Kidney (tissue), 14 donors: ENCODE measurements around the gene PLAC1. TPM values are rescaled to one million over a fixed set of nuclear protein-coding genes. Genes with fewer than 3 reads are reported as not detected.

Experiments used
- DNase-seq, 5 donors: peaks; one replicate each; pipeline ENCODE4 v3.0.0-alpha.2; 2013 to 2020
- FAIRE-seq: peaks from 2 replicates; lab custom pipeline; 2012; peaks lifted over from hg19 to GRCh38; lab: Jason Lieb, UNC
- H3K27ac ChIP-seq, 2 donors: one replicate each; pipeline ENCODE4 v1.7.0; 2013; ENCODE audit warnings: low read depth in 2 of 2, low read length in 2 of 2, inconsistent platforms in 1 of 2
- H3K27me3 ChIP-seq: one replicate; pipeline ENCODE4 v1.7.1; 2013; ENCODE audit warnings: low read length, inconsistent platforms; ENCODE audit not compliant: control insufficient read depth, insufficient read depth
- H3K36me3 ChIP-seq, 3 donors: one replicate each; pipeline versions ENCODE4 v1.7.0 to v1.7.1; 2013; ENCODE audit warnings: low read length in 3 of 3, control low read depth in 1 of 3, inconsistent platforms in 1 of 3; ENCODE audit not compliant: insufficient read depth in 3 of 3, control insufficient read depth in 2 of 3
- H3K4me1 ChIP-seq, 3 donors: one replicate each; pipeline versions ENCODE4 v1.7.0 to v1.7.1; 2013; ENCODE audit warnings: low read length in 3 of 3, inconsistent platforms in 1 of 3, low read depth in 1 of 3; ENCODE audit not compliant: control insufficient read depth in 2 of 3, insufficient read depth in 2 of 3
- H3K4me3 ChIP-seq, 3 donors: one replicate each; pipeline versions ENCODE4 v1.7.0 to v1.8.1; 2013; ENCODE audit warnings: low read length in 3 of 3, control low read depth in 1 of 3, inconsistent platforms in 1 of 3
- H3K9ac ChIP-seq, 3 donors: one replicate each; pipeline versions ENCODE4 v1.7.0 to v1.7.1; 2013; ENCODE audit warnings: low read length in 3 of 3, control low read depth in 1 of 3, inconsistent platforms in 1 of 3
- H3K9me3 ChIP-seq, 3 donors: one replicate each; pipeline versions ENCODE4 v1.7.0 to v1.7.1; 2013; ENCODE audit warnings: low read length in 3 of 3, control low read depth in 1 of 3, inconsistent platforms in 1 of 3; ENCODE audit not compliant: control insufficient read depth in 2 of 3, insufficient read depth in 1 of 3
- intact Hi-C: fragments of 100-400 bp; cut with DNase I; formaldehyde crosslinking; loops from one replicate; pipeline ENCODE4 v1.11.1; 2022
- polyA plus RNA-seq: library from polyadenylated mRNA; stranded (reverse); fragments of 350-450 nt; fragmentation: Illumina TruSeq; extraction: RNeasy Lipid Tissue Mini Kit (QIAGEN cat#74804); gene quantifications from one replicate; pipeline ENCODE4 v1.2.3, GENCODE V29; 2014; ENCODE audit warnings: low read depth, low replicate concordance; ENCODE audit not compliant: insufficient read depth
- total RNA-seq: library from RNA; stranded (reverse); fragmentation: NEBNext Ultra II Directional; extraction: Animal tissue kit (Norgen Biotek cat#: 25700); gene quantifications from one replicate; pipeline ENCODE4 v1.2.1, GENCODE V29; 2021
- TF ChIP-seq, protein P1 (sequence below): IDR thresholded peaks from 3 replicates; pipeline ENCODE4 v1.5.1; 2012; ENCODE audit warnings: mild to moderate bottlenecking, moderate library complexity, borderline replicate concordance; ENCODE audit not compliant: insufficient read depth; ENCODE audit errors: extremely low read depth
- donor health status: control.
- donor health status: control.
- donor health status: control.
- donor health status: control.
- donor health status: control.
- donor health status: DM: yes; HTN: yes; CAD: no.
- donor health status: Normal renal cell carcinoma (clear cell type).

The PLAC1 gene
- total and polyA plus RNA-seq, 2 donors from 2014 or later = not detected

DNA sequence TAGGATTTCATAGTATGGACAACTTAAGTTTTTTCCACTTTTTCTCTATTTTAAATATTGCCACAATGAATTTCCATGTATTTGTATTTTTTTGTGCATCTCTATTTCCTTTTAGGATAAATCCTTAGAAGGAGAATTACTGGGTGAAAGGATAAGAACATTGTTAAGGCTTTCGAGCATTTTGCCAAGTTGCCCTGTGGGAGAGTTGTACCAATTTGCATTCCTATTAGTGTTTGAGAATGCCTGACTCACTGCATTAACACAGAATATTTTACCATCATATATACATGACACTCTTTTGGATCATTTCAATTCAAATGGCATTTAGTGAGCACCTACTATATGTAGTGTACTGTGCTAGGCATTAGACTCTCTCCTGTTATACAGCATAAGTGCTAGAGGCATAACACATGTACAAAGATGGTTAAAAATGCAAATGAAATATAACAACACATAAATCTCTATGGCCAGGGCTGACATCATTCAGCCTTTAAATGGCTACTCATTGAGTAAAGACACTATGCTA is 57.0 kb downstream of the PLAC1 start:
- Histone ChIP-seq H3K4me1 (no peaks in the 10 kb centered on the region), H3K9ac (no peak overlapping the region), H3K36me3 (no peaks in the 10 kb centered on the region), H3K4me3 (no peak overlapping the region), H3K27me3 (no peaks in the 10 kb centered on the region), H3K27ac (no peak overlapping the region), H3K9me3 (no peaks in the 10 kb centered on the region)
- TF ChIP-seq, protein P1, sequence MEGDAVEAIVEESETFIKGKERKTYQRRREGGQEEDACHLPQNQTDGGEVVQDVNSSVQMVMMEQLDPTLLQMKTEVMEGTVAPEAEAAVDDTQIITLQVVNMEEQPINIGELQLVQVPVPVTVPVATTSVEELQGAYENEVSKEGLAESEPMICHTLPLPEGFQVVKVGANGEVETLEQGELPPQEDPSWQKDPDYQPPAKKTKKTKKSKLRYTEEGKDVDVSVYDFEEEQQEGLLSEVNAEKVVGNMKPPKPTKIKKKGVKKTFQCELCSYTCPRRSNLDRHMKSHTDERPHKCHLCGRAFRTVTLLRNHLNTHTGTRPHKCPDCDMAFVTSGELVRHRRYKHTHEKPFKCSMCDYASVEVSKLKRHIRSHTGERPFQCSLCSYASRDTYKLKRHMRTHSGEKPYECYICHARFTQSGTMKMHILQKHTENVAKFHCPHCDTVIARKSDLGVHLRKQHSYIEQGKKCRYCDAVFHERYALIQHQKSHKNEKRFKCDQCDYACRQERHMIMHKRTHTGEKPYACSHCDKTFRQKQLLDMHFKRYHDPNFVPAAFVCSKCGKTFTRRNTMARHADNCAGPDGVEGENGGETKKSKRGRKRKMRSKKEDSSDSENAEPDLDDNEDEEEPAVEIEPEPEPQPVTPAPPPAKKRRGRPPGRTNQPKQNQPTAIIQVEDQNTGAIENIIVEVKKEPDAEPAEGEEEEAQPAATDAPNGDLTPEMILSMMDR = no peak
- DNase-seq = no peak
- intact Hi-C loops = no loop called here
- no peak for FAIRE-seq

DNA sequence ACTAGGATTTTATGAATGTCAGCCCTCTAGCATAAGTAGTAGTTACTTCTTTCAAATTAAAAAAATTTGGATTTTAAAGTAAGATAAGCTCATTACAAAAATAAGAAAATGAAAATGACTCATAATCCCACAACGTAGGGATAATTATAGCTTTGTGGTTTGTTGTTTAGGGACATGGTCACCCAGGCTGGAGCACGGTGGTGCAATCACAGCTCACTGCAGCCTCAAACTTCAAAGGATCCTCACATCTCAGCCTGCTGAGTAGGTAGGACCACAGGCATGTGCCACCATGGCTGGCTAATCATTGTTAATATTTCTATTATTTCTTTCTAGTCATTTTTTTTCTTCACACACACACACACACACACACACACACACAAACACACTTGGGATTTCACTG is 57.6 kb downstream of the PLAC1 start:
- Histone ChIP-seq H3K27me3 (no peaks in the 10 kb centered on the region), H3K36me3 (no peaks in the 10 kb centered on the region), H3K4me1 (no peaks in the 10 kb centered on the region), H3K9ac (no peak overlapping the region), H3K9me3 (no peaks in the 10 kb centered on the region), H3K4me3 (no peak overlapping the region), H3K27ac (no peak overlapping the region)
- TF ChIP-seq, protein P1 = no peak
- DNase-seq (no peak), FAIRE-seq (no peak)
- intact Hi-C loops = no loop called here

DNA sequence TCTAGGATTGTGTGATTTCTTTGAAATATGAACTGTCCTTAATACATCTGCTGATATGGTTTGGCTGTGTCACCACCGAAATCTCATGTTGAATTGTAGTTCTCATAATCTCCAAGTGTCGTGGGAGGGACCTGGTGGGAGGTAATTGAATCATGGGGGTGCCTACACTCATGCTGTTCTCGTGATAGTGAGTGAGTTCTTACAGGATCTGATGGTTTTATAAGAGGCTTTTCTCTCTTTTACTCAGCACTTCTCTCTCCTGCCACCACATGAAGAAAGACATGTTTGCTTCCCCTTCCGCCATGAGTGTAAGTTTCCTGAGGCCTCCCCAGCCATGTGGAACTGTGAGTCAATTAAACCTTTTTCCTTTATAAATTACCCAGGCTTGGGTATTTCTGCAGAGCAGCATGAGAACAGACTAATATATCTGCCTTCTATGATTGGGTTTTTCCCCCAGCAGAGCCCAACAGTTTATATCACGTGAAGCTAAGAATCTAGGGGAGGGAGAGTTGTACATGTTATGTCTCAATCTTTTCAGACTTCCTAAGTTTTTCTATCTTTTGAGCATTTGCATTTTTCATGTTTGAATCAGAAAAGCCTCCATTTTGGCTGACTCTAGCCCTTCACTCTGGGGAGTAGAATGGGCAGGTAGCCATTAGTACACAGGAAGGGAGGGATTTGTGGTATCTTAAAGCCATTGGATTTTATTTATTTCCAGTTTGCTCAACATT is 58.9 kb downstream of the PLAC1 start:
- H3K4me3 ChIP-seq = no peak overlapping the region
- intact Hi-C loops = no loop called here
- no peaks in the 10 kb centered on the region for H3K27me3 ChIP-seq
- H3K36me3 ChIP-seq = no peaks in the 10 kb centered on the region
- no peaks in the 10 kb centered on the region for H3K4me1 ChIP-seq
- H3K9me3 ChIP-seq = no peaks in the 10 kb centered on the region
- TF ChIP-seq, protein P1 = no peak
- no peak overlapping the region for H3K27ac ChIP-seq
- no peak overlapping the region for H3K9ac ChIP-seq
- FAIRE-seq = no peak
- no peak for DNase-seq

DNA sequence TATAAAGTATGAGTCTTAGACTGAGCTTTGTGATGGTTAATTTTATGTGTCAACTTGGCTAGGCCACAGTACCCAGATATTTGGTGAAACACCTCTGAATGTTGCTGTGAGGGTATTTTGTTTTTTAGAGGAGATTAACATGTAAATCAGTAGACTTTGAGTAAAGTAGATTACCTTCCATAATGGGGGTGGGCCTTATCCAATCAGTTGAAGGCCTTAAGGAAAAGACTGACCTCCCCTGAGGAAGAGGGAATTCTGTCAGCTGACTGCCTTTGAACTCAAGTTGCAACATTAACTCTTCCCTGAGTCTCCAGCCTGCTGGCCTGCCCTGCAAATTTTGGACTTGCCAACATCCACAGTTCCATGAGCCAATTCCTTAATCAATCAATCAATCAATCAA is 66.0 kb downstream of the PLAC1 start:
- H3K9ac ChIP-seq = no peak overlapping the region
- no peak for FAIRE-seq
- intact Hi-C loops = no loop called here

More for the DNA sequence above, 66.0 kb downstream of the PLAC1 start:
- Histone ChIP-seq H3K27ac (no peak overlapping the region), H3K27me3 (no peaks in the 10 kb centered on the region), H3K4me1 (no peaks in the 10 kb centered on the region), H3K36me3 (no peaks in the 10 kb centered on the region), H3K4me3 (no peak overlapping the region), H3K9me3 (no peaks in the 10 kb centered on the region)
- TF ChIP-seq, protein P1 = no peak
- no peak for DNase-seq
